ENCODE data around the gene ADAM15.
A peak's percentile ranks its signal among the peaks of the same experiment; 100 is the strongest.

Gene ADAM15

GRCh38 chr1:155030243-155030795, 20.8 kb upstream of the ADAM15 start:
- DNase-seq (ENCODE audit: low spot score), result no peak

- DNase-seq (ENCODE audit: low spot score), result no peak
Observed at GRCh38 chr1:155030899-155031298, 20.2 kb upstream of the ADAM15 start.

- no peak for DNase-seq (ENCODE audit: low spot score)
Observed at GRCh38 chr1:155032886-155033285, 18.2 kb upstream of the ADAM15 start.

- no peak for DNase-seq (ENCODE audit: low spot score)
Observed at GRCh38 chr1:155033524-155033923, 17.6 kb upstream of the ADAM15 start, which contains the start of the genes DCST1 and DCST2. Gene DCST1 (plus strand): TSS chr1:155033824. CDS start chr1:155034037, 213 bp downstream. Gene DCST2 (minus strand): TSS chr1:155033781. CDS start chr1:155033701, 80 bp downstream.

GRCh38 chr1:155034318-155035208, 16.6 kb upstream of the ADAM15 start:
- no peak for DNase-seq (ENCODE audit: low spot score)

- DNase-seq (ENCODE audit: low spot score), result no peak
Observed at GRCh38 chr1:155035936-155036335, 15.2 kb upstream of the ADAM15 start.

GRCh38 chr1:155037043-155037442, 14.1 kb upstream of the ADAM15 start:
- DNase-seq (ENCODE audit: low spot score), result no peak

GRCh38 chr1:155037851-155038441, 13.2 kb upstream of the ADAM15 start:
- no peak for DNase-seq (ENCODE audit: low spot score)

- DNase-seq (ENCODE audit: low spot score), result peak; percentile 41
Observed at GRCh38 chr1:155038602-155039307, 12.4 kb upstream of the ADAM15 start.

GRCh38 chr1:155039308-155039669, 11.8 kb upstream of the ADAM15 start:
- no peak for DNase-seq (ENCODE audit: low spot score)

- no peak for DNase-seq (ENCODE audit: low spot score)
Observed at GRCh38 chr1:155040358-155041093, 10.6 kb upstream of the ADAM15 start.

GRCh38 chr1:155042789-155043188, 8.3 kb upstream of the ADAM15 start:
- no peak for DNase-seq (ENCODE audit: low spot score)

- DNase-seq (ENCODE audit: low spot score), result no peak
Observed at GRCh38 chr1:155043301-155043702, 7.8 kb upstream of the ADAM15 start.

GRCh38 chr1:155043793-155044192, 7.3 kb upstream of the ADAM15 start:
- DNase-seq (ENCODE audit: low spot score), result no peak

- DNase-seq (ENCODE audit: low spot score), result no peak
Observed at GRCh38 chr1:155044365-155044764, 6.8 kb upstream of the ADAM15 start.

- DNase-seq (ENCODE audit: low spot score), result peak; percentile 93
Observed at GRCh38 chr1:155044812-155045657, 6.1 kb upstream of the ADAM15 start.

GRCh38 chr1:155048449-155049334, 2.4 kb upstream of the ADAM15 start:
- no peak for DNase-seq (ENCODE audit: low spot score)

- peak; percentile 45 for DNase-seq (ENCODE audit: low spot score)
Observed at GRCh38 chr1:155049651-155050559, 1.2 kb upstream of the ADAM15 start.

- no peak for DNase-seq (ENCODE audit: low spot score)
Observed at GRCh38 chr1:155051342-155051776, 243 bp downstream of the ADAM15 start.

Measured in AG08395 (cell line).